ENCODE results near the gene KNDC1.

GRCh38 chr10:133129859-133130495, 30.0 kb upstream of the KNDC1 start:
- no peak for TF ChIP-seq CTCF (IDR thresholded peaks at IDR 0.05)
- TF ChIP-seq POLR2A (IDR thresholded peaks at IDR 0.05): no peak
- no peak for TF ChIP-seq POLR2AphosphoS5 (IDR thresholded peaks at IDR 0.05)
